ENCODE data around the gene ARHGAP44. TPM values are rescaled to one million over a fixed set of nuclear protein-coding genes. Genes with fewer than 3 reads are reported as not detected.

Gene ARHGAP44
- total and polyA plus RNA-seq, 2 of the 8 experiments (the other 6 are each of a cell fraction or from before 2014, with no cell fraction given) = 6.2 to 22.2 TPM

DNA sequence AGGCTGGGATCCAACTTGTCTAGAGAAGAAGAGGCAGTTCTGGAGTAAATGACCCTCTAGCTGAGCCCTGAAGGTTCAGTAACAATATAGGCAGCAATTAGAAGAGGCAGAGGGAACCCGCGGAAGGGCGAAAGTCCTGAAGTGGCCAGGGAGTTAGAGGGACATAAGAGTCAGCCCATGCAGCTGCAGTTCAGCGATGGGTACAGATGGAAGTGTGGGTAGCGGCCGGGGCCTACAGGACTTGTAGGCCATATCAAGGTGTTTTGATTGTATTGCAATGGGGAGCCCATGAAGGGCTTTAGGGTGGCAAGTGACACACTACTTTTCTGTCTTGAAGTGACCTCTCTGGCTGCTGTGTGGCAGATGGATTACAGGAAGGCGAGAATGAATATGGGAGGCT lies 225.5 kb downstream of the ARHGAP44 start:
- Histone ChIP-seq H2BK20ac (ENCODE audit: low read length) (no peak overlapping the region), H4K8ac (ENCODE audit: extremely low read depth, insufficient read depth, low read length) (no peak overlapping the region), H3K79me2 (ENCODE audit: control insufficient read depth in 1 of 2, insufficient read depth in 2 of 2, low read length in 2 of 2) (peaks cover 0 to 16% of the 10 kb centered on the region in 2 experiments; a peak in 2 of 4 replicates), H4K91ac (replicated peaks; ENCODE audit: insufficient read length, low read length) (no peak overlapping the region), H3K9ac (replicated peaks in 1 of 4; ENCODE audit: extremely low read depth in 1 of 4, low read depth in 3 of 4, low read length in 3 of 4) (no peak overlapping the region), H2AK5ac (ENCODE audit: low read depth, low read length) (no peak overlapping the region), H3K27ac (ENCODE audit: low read depth, low read length) (no peak overlapping the region), H3K27me3 (replicated peaks in 1 of 4; ENCODE audit: control insufficient read depth in 3 of 4, extremely low read depth in 1 of 4, insufficient read depth in 3 of 4, low read length in 3 of 4) (no peaks in the 10 kb centered on the region), H3K56ac (replicated peaks; ENCODE audit: insufficient read length, low read depth, low read length) (no peak overlapping the region), H3K4me2 (ENCODE audit: insufficient read depth in 1 of 2, low read depth in 2 of 2, low read length in 2 of 2) (no peak overlapping the region), H2AFZ (ENCODE audit: low read length) (no peak overlapping the region), H2BK12ac (ENCODE audit: low read depth, low read length) (no peak overlapping the region), H3K23me2 (ENCODE audit: low read depth, low read length) (peaks cover 7% of the 10 kb centered on the region; the same call in 1 of the 2 replicates), H3K79me1 (ENCODE audit: low read depth, low read length) (no peaks in the 10 kb centered on the region), H4K5ac (ENCODE audit: insufficient read length, low read depth, low read length) (no peak overlapping the region), H3K23ac (ENCODE audit: insufficient read length) (no peak overlapping the region), H3K4me1 (replicated peaks in 1 of 4; ENCODE audit: control insufficient read depth in 3 of 4, insufficient read depth in 4 of 4, low read length in 3 of 4) (peaks cover 0 to 3% (median under 1%) of the 10 kb centered on the region in 4 experiments; a peak in 2 of 7 replicates), H4K20me1 (replicated peaks in 1 of 2; ENCODE audit: control insufficient read depth in 1 of 2, insufficient read depth in 2 of 2, low read length in 2 of 2) (peaks cover 2% of the 10 kb centered on the region in 2 experiments), H2BK5ac (ENCODE audit: low read depth, low read length) (no peak overlapping the region), H3K9me3 (ENCODE audit: insufficient read depth in 2 of 2, low read depth in 1 of 2, low read length in 1 of 2) (no peaks in the 10 kb centered on the region), H2BK120ac (replicated peaks; ENCODE audit: low read depth, low read length) (no peak overlapping the region), H3K4ac (replicated peaks; ENCODE audit: insufficient read length, low read depth, low read length) (no peak overlapping the region), H3K18ac (ENCODE audit: extremely low read depth, low read length) (no peak overlapping the region), H3K14ac (ENCODE audit: insufficient read length) (no peak overlapping the region), H3K36me3 (ENCODE audit: control insufficient read depth in 2 of 4, insufficient read depth in 4 of 4, low read length in 3 of 4) (peaks cover 29 to 67% (median 55%) of the 10 kb centered on the region in 4 experiments), H2BK15ac (ENCODE audit: low read length) (no peak overlapping the region), H3K4me3 (ENCODE audit: extremely low read depth in 1 of 4, insufficient read depth in 2 of 4, low read depth in 3 of 4, low read length in 4 of 4) (no peak overlapping the region)
- FAIRE-seq (no peak), DNase-seq (ENCODE audit: low read depth in 1 of 2, low spot score in 2 of 2) (no peak)
- 92% methylated on average over 7 of the region's 7 CpGs; no CpG with 5 or more reads in 1 of the 2 experiments for WGBS, 2 experiments (ENCODE audit: extremely low coverage in 1 of 2, insufficient coverage in 1 of 2, insufficient read length in 1 of 2, insufficient replicate concordance in 2 of 2, low coverage in 1 of 2, low lambda C conversion rate in 2 of 2, missing lambda C conversion rate in 1 of 2)
- CTCF ChIA-PET (ENCODE audit: partially characterized antibody) = interaction anchor here (1.5 to 2.6 kb wide), 3 partner anchors 9 to 15 kb away, joined by 4 to 9 read pairs (median 6); no protein-coding TSS in a partner anchor
- POLR2A ChIA-PET (ENCODE audit: partially characterized antibody) = interaction anchor here (1.0 to 3.4 kb wide), 2 partner anchors 11 to 18 kb away, joined by 3 to 12 read pairs; no protein-coding TSS in a partner anchor
- TF ChIP-seq MAFK (IDR thresholded peaks at IDR 0.05; ENCODE audit: low read depth, low read length) = no peak
- no peak for TF ChIP-seq RNF2 (IDR thresholded peaks at IDR 0.05; ENCODE audit: borderline replicate concordance, low read depth, low read length, missing control alignments, poor library complexity, severe bottlenecking)
- TF ChIP-seq EGR1 (IDR thresholded peaks at IDR 0.05; ENCODE audit: borderline replicate concordance, low read depth, low read length) = no peak
- TF ChIP-seq SAP30 (IDR thresholded peaks at IDR 0.05; ENCODE audit: insufficient read depth, insufficient replicate concordance, low read length) = no peak
- TF ChIP-seq RBBP5 (IDR thresholded peaks at IDR 0.05; ENCODE audit: borderline replicate concordance, low read depth, low read length) = no peak
- TF ChIP-seq TCF12 (IDR thresholded peaks at IDR 0.05; ENCODE audit: low read depth, low read length) = no peak
- no peak for TF ChIP-seq KDM4A (IDR thresholded peaks at IDR 0.05; ENCODE audit: low read depth, low read length, severe bottlenecking)
- TF ChIP-seq SIRT6 (IDR thresholded peaks at IDR 0.05; ENCODE audit: low read length) = no peak
- TF ChIP-seq CHD2 (IDR thresholded peaks at IDR 0.05; ENCODE audit: low read length) = no peak
- TF ChIP-seq RAD21 (IDR thresholded peaks at IDR 0.05 in 1 of 2, conservative IDR thresholded peaks at IDR 0.05 in 1 of 2; ENCODE audit: low read depth in 2 of 2, low read length in 2 of 2) = no peak
- TF ChIP-seq, protein P1, sequence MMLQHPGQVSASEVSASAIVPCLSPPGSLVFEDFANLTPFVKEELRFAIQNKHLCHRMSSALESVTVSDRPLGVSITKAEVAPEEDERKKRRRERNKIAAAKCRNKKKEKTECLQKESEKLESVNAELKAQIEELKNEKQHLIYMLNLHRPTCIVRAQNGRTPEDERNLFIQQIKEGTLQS (IDR thresholded peaks at IDR 0.05; ENCODE audit: insufficient read depth, low read depth, low read length) = no peak
- no peak for TF ChIP-seq YY1 (IDR thresholded peaks at IDR 0.05; ENCODE audit: low read depth, low read length)

Measured in H1 (cell line).